ENCODE data around the gene ERCC6L. TPM values are rescaled to one million over a fixed set of nuclear protein-coding genes. Genes with fewer than 3 reads are reported as not detected.

Gene ERCC6L
- total RNA-seq, 4 donors from 2014 or later = 0.18 to 5.8 (median 0.65) TPM

GRCh38 chrX:72202792-72203401, 35.9 kb downstream of the ERCC6L start:
- Histone ChIP-seq H3K4me3 (no peak overlapping the region), H3K4me1 (no peaks in the 10 kb centered on the region), H3K27ac (no peak overlapping the region), H3K36me3 (peaks cover 0 to 5% (median 0%) of the 10 kb centered on the region in 3 donors), H3K27me3 (no peaks in the 10 kb centered on the region), H3K9me3 (no peaks in the 10 kb centered on the region)
- DNase-seq = no peak
- TF ChIP-seq POLR2A (IDR thresholded peaks at IDR 0.05) (no peak), CTCF (IDR thresholded peaks at IDR 0.05) (no peak)

- Histone ChIP-seq H3K36me3 (peaks cover 0 to 13% (median 0%) of the 10 kb centered on the region in 3 donors), H3K27ac (no peak overlapping the region), H3K4me1 (no peaks in the 10 kb centered on the region), H3K4me3 (no peak overlapping the region), H3K9me3 (no peaks in the 10 kb centered on the region), H3K27me3 (no peaks in the 10 kb centered on the region)
- TF ChIP-seq POLR2A (IDR thresholded peaks at IDR 0.05) (no peak), CTCF (IDR thresholded peaks at IDR 0.05) (no peak)
- DNase-seq = no peak
Measured at GRCh38 chrX:72201836-72202536, 36.8 kb downstream of the ERCC6L start.

GRCh38 chrX:72182924-72183323, 55.9 kb downstream of the ERCC6L start:
- Histone ChIP-seq H3K4me1 (peaks cover 0 to 7% (median 0%) of the 10 kb centered on the region in 4 donors), H3K27ac (no peak overlapping the region), H3K27me3 (no peaks in the 10 kb centered on the region), H3K36me3 (peaks cover 0 to 7% (median 0%) of the 10 kb centered on the region in 3 donors), H3K9me3 (no peaks in the 10 kb centered on the region), H3K4me3 (peak overlapping the region in 1 of 4 donors; percentile 55)
- TF ChIP-seq CTCF (IDR thresholded peaks at IDR 0.05) (no peak), POLR2A (IDR thresholded peaks at IDR 0.05) (no peak)
- no peak for DNase-seq

GRCh38 chrX:72181178-72182125, 57.4 kb downstream of the ERCC6L start, which contains the start of gene PIN4:
Gene PIN4 (plus strand): TSS chrX:72181757. CDS start chrX:72181786, 29 bp downstream.
- TF ChIP-seq POLR2A (IDR thresholded peaks at IDR 0.05) (peak in 1 of 2 donors; percentile 28), CTCF (IDR thresholded peaks at IDR 0.05) (no peak)
- H3K36me3 ChIP-seq = no peaks in the 10 kb centered on the region
- peak within 1 kb of the TSS; percentile 70 to 86 (median 82) for H3K27ac ChIP-seq
- H3K4me1 ChIP-seq = peaks cover 0 to 7% (median 0%) of the 10 kb centered on the region in 4 donors
- DNase-seq = peak; percentile 83 to 94 (median 85)
- no peaks in the 10 kb centered on the region for H3K9me3 ChIP-seq
- H3K27me3 ChIP-seq = no peaks in the 10 kb centered on the region
- H3K4me3 ChIP-seq = peak within 1 kb of the TSS; percentile 54 to 81 (median 55)

GRCh38 chrX:72180539-72180938, 58.3 kb downstream of the ERCC6L start:
- no peaks in the 10 kb centered on the region for H3K27me3 ChIP-seq
- DNase-seq = no peak
- no peaks in the 10 kb centered on the region for H3K9me3 ChIP-seq
- peaks cover 0 to 7% (median 0%) of the 10 kb centered on the region in 4 donors for H3K4me1 ChIP-seq
- H3K4me3 ChIP-seq = peak overlapping the region in 1 of 4 donors; percentile 81
- no peaks in the 10 kb centered on the region for H3K36me3 ChIP-seq
- peak overlapping the region in 3 of 4 donors; percentile 70 to 86 (median 81) for H3K27ac ChIP-seq
- no peak for TF ChIP-seq POLR2A (IDR thresholded peaks at IDR 0.05)
- TF ChIP-seq CTCF (IDR thresholded peaks at IDR 0.05) = no peak
